Spleen (tissue), 11 donors: ENCODE measurements around the gene PCDHGC4. TPM values are rescaled to one million over a fixed set of nuclear protein-coding genes. Genes with fewer than 3 reads are reported as not detected.

Experiments
- DNase-seq: peaks from one replicate; pipeline ENCODE4 v3.0.0-alpha.2; 2020
- H3K27ac ChIP-seq, 8 donors: fragments of 200-600 bp; sonication (generic) in 7 of 8; 1 replicate in 4 of 8; 2 replicates in 4 of 8; pipeline versions ENCODE4 v1.5.0 to v1.8.0; 2016 to 2021; ENCODE audit warnings: inconsistent platforms in 4 of 8, mild to moderate bottlenecking in 4 of 8, moderate library complexity in 1 of 8
- H3K27me3 ChIP-seq, 7 donors: fragments of 200-600 bp; sonication (generic) in 6 of 7; replicated peaks in 1 of 7; 1 replicate in 4 of 7; 2 replicates in 3 of 7; pipeline versions ENCODE4 v1.5.0 to v1.8.0; 2016 to 2021; ENCODE audit warnings: inconsistent platforms in 3 of 7, mild to moderate bottlenecking in 1 of 7
- H3K36me3 ChIP-seq, 6 donors: fragments of 200-600 bp; sonication (generic) in 5 of 6; 1 replicate in 4 of 6; 2 replicates in 2 of 6; pipeline versions ENCODE4 v1.5.0 to v1.8.0; 2016 to 2021; ENCODE audit warnings: inconsistent platforms in 2 of 6
- H3K4me1 ChIP-seq, 6 donors: fragments of 200-600 bp; sonication (generic) in 5 of 6; 1 replicate in 3 of 6; 2 replicates in 3 of 6; pipeline versions ENCODE4 v1.5.0 to v1.8.0; 2016 to 2021; ENCODE audit warnings: inconsistent platforms in 3 of 6
- H3K4me3 ChIP-seq, 8 donors: fragments of 200-600 bp; sonication (generic) in 7 of 8; 1 replicate in 4 of 8; 2 replicates in 4 of 8; pipeline versions ENCODE4 v1.5.0 to v1.8.0; 2016 to 2021; ENCODE audit warnings: inconsistent platforms in 4 of 8, mild to moderate bottlenecking in 4 of 8, moderate library complexity in 2 of 8
- H3K9me3 ChIP-seq, 8 donors: fragments of 200-600 bp; sonication (generic) in 7 of 8; 1 replicate in 4 of 8; 2 replicates in 4 of 8; pipeline versions ENCODE4 v1.5.0 to v1.8.0; 2016 to 2021; ENCODE audit warnings: inconsistent platforms in 4 of 8
- POLR2A ChIP-seq, 3 donors: fragments of 450-650 bp; IDR thresholded peaks; one replicate each; pipeline ENCODE4 v1.5.1; 2017; ENCODE audit warnings: antibody characterized with exemption in 3 of 3, mild to moderate bottlenecking in 1 of 3
- POLR2AphosphoS5 ChIP-seq, 3 donors: sonication (generic); formaldehyde crosslinking; IDR thresholded peaks; one replicate each; pipeline ENCODE4 v1.5.1; 2017; ENCODE audit warnings: antibody characterized with exemption in 3 of 3
- WGBS, 5 donors: extraction: QIAGEN DNeasy Blood & Tissue Kit in 3 of 5; methylation state at CpG; one replicate each; pipeline versions ENCODE4 v1.1.5 to v1.1.7; 2013 to 2018; 5-methylcytosine and 5-hydroxymethylcytosine counted together
- intact Hi-C: fragments of 100-400 bp; cut with DNase I; formaldehyde crosslinking; loops from one replicate; pipeline ENCODE4 v1.15.0; 2023; ENCODE audit warnings: low total_unique reads
- polyA plus RNA-seq, 3 donors: library from polyadenylated mRNA; stranded (reverse); fragments of 200-250 nt; gene quantifications; one replicate each; pipeline ENCODE4 v1.2.1, GENCODE V29; 2013
- total RNA-seq, 7 donors: library from RNA; depleted of rRNA in 3 of 7; stranded (reverse); fragments of >200 nt in 3 of 7; fragmentation: NEBNext Ultra II Directional in 4 of 7; extraction: Animal tissue kit (Norgen Biotek cat#: 25700) in 4 of 7; gene quantifications; one replicate each; pipeline versions ENCODE4 v1.1.0 to v1.2.1, GENCODE V29; 2016 to 2021
- TF ChIP-seq, protein P1 (sequence below), 11 experiments: fragments of 200-600 bp in 7 of 11; fragments of 450-650 bp in 4 of 11; sonication (generic) in 4 of 11; IDR thresholded peaks in 8 of 11; conservative IDR thresholded peaks in 3 of 11; 1 replicate in 7 of 11; 2 replicates in 4 of 11; pipeline versions ENCODE4 v1.4.0 to v1.8.0; 2016 to 2021; ENCODE audit warnings: antibody characterized with exemption in 11 of 11, inconsistent platforms in 4 of 11, mild to moderate bottlenecking in 1 of 11
- donor health status: healthy with polysubstance abuse.
- donor health status: DM: no; HTN: no; CAD: no; lungs with moderate emphysema.
- donor health status: DM: no; HTN: no; CAD: no.
- donor health status: Bipolar disorder and iron deficiency.
- donor health status: healthy.
- donor health status: DM: no; HTN: no; CAD: no.
- donor health status: DM: yes; HTN: yes; CAD: no.

PCDHGC4 gene
- total and polyA plus RNA-seq, 10 donors: 0.03 to 3.9 (median 1.4) TPM; not detected in 1

DNA sequence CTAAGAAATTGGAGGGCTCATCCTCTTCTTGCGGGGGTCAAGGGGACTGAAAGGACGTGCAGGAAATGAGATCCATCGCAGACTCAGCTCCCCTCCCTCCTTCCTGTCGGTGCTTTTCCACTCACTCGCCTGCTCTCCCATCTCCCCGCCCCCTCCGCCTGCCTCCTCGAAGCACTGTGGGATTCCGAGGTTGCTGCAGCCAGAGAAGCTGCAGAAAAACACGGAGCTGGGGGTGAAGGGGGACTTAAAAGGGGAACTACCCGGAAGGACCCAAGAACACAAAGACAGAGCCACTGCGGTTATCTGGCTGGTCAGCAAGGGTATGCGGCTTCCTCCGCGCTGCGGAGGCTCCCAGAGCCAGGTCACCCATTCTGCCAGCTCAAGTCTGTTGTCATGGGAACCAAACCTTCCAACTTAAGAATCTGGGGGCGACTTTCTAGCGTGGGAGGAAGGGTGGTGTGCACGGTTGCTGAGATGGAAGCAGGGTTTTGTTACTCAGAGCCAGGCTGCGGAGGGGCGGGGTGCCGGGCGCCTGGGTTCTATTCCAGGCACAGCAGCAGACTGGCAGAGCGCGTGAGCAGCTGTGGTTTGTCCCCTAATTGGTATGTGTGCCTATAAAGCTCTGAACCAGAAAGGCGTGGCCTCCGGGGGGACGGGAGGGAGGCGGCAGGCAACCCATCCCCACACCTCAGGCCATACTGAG lies 28.9 kb downstream of the PCDHGC4 start:
- TF ChIP-seq POLR2AphosphoS5 (IDR thresholded peaks at IDR 0.05) (peak; percentile 12 to 61 (median 54)), POLR2A (IDR thresholded peaks at IDR 0.05) (no peak)
- Histone ChIP-seq H3K4me1 (peaks cover 15 to 98% (median 63%) of the 10 kb centered on the region in 6 donors), H3K27ac (peak overlapping the region; percentile 21 to 87 (median 82)), H3K36me3 (peaks cover 0 to 57% (median 26%) of the 10 kb centered on the region in 6 donors), H3K27me3 (no peaks in the 10 kb centered on the region), H3K4me3 (peak overlapping the region; percentile 41 to 74 (median 54)), H3K9me3 (no peaks in the 10 kb centered on the region)
- DNase-seq: peak; percentile 87
- WGBS, 5 donors: 4 to 23% (median 12%) methylated on average over 18 to 29 of the region's 29 CpGs
- intact Hi-C loops: no loop called here

DNA sequence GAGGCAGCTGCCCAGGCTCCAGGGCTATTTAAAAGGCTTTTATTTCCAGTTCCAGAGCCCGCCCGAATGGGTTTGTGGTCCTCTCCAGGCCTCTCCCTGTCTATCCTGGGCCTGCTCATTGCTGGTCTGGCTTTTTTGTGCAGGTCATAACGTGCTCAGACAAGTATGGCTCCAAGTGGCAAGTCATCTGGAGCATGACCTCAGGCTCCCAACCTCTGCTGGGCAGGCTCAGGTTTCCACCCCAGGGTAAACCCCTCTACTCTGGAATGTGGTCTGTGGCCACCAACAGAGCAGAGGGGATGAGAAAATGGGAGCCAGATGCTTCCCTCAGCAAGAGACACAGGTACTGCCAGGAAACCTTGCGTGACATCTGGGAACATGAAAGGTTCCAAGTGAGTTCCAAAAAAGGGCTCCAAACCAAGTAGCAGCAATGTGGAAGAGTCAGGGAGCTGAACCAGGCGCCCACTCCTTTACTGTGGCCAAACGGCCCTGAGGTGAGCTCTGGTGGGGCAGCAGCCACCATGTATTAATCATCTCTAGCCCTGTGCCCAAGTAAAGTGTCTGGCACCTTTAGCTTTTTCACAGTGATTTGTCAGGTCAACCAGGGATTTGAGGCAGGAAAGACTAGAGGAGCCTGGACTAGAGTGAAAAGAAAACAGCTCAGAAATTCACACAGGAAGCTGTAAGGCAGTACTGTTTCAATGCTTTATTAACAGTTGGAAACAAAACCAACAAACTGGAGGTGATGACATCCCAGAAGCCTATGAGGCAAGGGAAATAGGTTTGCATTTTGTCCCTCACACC lies 29.7 kb downstream of the PCDHGC4 start:
- peaks cover 0 to 65% (median 32%) of the 10 kb centered on the region in 6 donors for H3K36me3 ChIP-seq
- H3K27me3 ChIP-seq: no peaks in the 10 kb centered on the region
- H3K9me3 ChIP-seq: no peaks in the 10 kb centered on the region
- H3K4me1 ChIP-seq: peaks cover 15 to 98% (median 55%) of the 10 kb centered on the region in 6 donors
- WGBS, 5 donors: 64 to 83% (median 74%) methylated on average over 6 of the region's 6 CpGs
- no peak for DNase-seq
- TF ChIP-seq POLR2AphosphoS5 (IDR thresholded peaks at IDR 0.05) (no peak), POLR2A (IDR thresholded peaks at IDR 0.05) (no peak)
- TF ChIP-seq, protein P1, sequence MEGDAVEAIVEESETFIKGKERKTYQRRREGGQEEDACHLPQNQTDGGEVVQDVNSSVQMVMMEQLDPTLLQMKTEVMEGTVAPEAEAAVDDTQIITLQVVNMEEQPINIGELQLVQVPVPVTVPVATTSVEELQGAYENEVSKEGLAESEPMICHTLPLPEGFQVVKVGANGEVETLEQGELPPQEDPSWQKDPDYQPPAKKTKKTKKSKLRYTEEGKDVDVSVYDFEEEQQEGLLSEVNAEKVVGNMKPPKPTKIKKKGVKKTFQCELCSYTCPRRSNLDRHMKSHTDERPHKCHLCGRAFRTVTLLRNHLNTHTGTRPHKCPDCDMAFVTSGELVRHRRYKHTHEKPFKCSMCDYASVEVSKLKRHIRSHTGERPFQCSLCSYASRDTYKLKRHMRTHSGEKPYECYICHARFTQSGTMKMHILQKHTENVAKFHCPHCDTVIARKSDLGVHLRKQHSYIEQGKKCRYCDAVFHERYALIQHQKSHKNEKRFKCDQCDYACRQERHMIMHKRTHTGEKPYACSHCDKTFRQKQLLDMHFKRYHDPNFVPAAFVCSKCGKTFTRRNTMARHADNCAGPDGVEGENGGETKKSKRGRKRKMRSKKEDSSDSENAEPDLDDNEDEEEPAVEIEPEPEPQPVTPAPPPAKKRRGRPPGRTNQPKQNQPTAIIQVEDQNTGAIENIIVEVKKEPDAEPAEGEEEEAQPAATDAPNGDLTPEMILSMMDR (IDR thresholded peaks at IDR 0.05 in 8 of 11, conservative IDR thresholded peaks at IDR 0.05 in 3 of 11): no peak
- intact Hi-C loops: no loop called here
- peak overlapping the region in 2 of 8 donors; percentile 53 to 74 for H3K4me3 ChIP-seq
- peak overlapping the region; percentile 27 to 87 (median 82) for H3K27ac ChIP-seq

- Histone ChIP-seq H3K36me3 (peaks cover 0 to 71% (median 33%) of the 10 kb centered on the region in 6 donors), H3K4me3 (no peak overlapping the region), H3K4me1 (peaks cover 16 to 98% (median 53%) of the 10 kb centered on the region in 6 donors), H3K27ac (peak overlapping the region in 7 of 8 donors; percentile 27 to 87 (median 82)), H3K27me3 (no peaks in the 10 kb centered on the region), H3K9me3 (no peaks in the 10 kb centered on the region)
- TF ChIP-seq, protein P1 (IDR thresholded peaks at IDR 0.05 in 8 of 11, conservative IDR thresholded peaks at IDR 0.05 in 3 of 11): no peak
- TF ChIP-seq POLR2A (IDR thresholded peaks at IDR 0.05): no peak
- no peak for TF ChIP-seq POLR2AphosphoS5 (IDR thresholded peaks at IDR 0.05)
- no peak for DNase-seq
- 73 to 87% (median 81%) methylated on average over 3 of the region's 3 CpGs for WGBS, 5 donors
- intact Hi-C loops: no loop called here
Measured at GRCh38 chr5:141515141-141515540, 30.3 kb downstream of the PCDHGC4 start.

- peaks cover 16 to 98% (median 57%) of the 10 kb centered on the region in 6 donors for H3K4me1 ChIP-seq
- no peaks in the 10 kb centered on the region for H3K9me3 ChIP-seq
- 65 to 84% (median 82%) methylated on average over 4 of the region's 4 CpGs for WGBS, 5 donors
- intact Hi-C loops: no loop called here
- H3K36me3 ChIP-seq: peaks cover 0 to 79% (median 35%) of the 10 kb centered on the region in 6 donors
- no peak for DNase-seq
- no peaks in the 10 kb centered on the region for H3K27me3 ChIP-seq
- peak overlapping the region in 5 of 8 donors; percentile 33 to 87 (median 81) for H3K27ac ChIP-seq
- no peak overlapping the region for H3K4me3 ChIP-seq
- TF ChIP-seq, protein P1 (IDR thresholded peaks at IDR 0.05 in 8 of 11, conservative IDR thresholded peaks at IDR 0.05 in 3 of 11): no peak
- TF ChIP-seq POLR2AphosphoS5 (IDR thresholded peaks at IDR 0.05) (no peak), POLR2A (IDR thresholded peaks at IDR 0.05) (no peak)
Measured at GRCh38 chr5:141515946-141516671, 31.3 kb downstream of the PCDHGC4 start.
